Breast epithelium (tissue), 4 donors: ENCODE measurements around the gene FUZ. TPM values are rescaled to one million over a fixed set of nuclear protein-coding genes. Genes with fewer than 3 reads are reported as not detected.

ENCODE experiments used
- DNase-seq, 2 donors: peaks; one replicate each; pipeline ENCODE4 v3.0.0-alpha.2; 2019; ENCODE audit warnings: low spot score in 2 of 2
- H3K27ac ChIP-seq, 2 donors: fragments of 200-600 bp; sonication (generic) in 1 of 2; one replicate each; pipeline ENCODE4 v1.5.1; 2016 to 2019; ENCODE audit warnings: mild to moderate bottlenecking in 1 of 2
- H3K27me3 ChIP-seq, 2 donors: fragments of 200-600 bp; sonication (generic) in 1 of 2; one replicate each; pipeline versions ENCODE4 v1.5.1 to v1.6.0; 2017 to 2019; ENCODE audit warnings: control low read depth in 1 of 2, mild to moderate bottlenecking in 1 of 2
- H3K36me3 ChIP-seq: fragments of 200-600 bp; one replicate; pipeline ENCODE4 v1.5.1; 2019
- H3K4me1 ChIP-seq, 2 donors: fragments of 200-600 bp; sonication (generic); one replicate each; pipeline ENCODE4 v1.5.1; 2016 to 2019; ENCODE audit warnings: control low read depth in 1 of 2
- H3K4me3 ChIP-seq, 3 donors: fragments of 200-600 bp; sonication (generic); 1 replicate in 2 of 3; 2 replicates in 1 of 3; pipeline ENCODE4 v1.5.1; 2016 to 2019; ENCODE audit warnings: mild to moderate bottlenecking in 3 of 3, moderate library complexity in 2 of 3
- H3K9me3 ChIP-seq, 2 donors: fragments of 200-600 bp; sonication (generic) in 1 of 2; one replicate each; pipeline ENCODE4 v1.5.1; 2016 to 2019; ENCODE audit warnings: control low read depth in 1 of 2
- CTCF ChIP-seq, 3 donors: fragments of 450-650 bp; IDR thresholded peaks; one replicate each; pipeline ENCODE4 v1.5.1; 2016 to 2017; ENCODE audit warnings: antibody characterized with exemption in 3 of 3, mild to moderate bottlenecking in 3 of 3, moderate library complexity in 3 of 3
- POLR2A ChIP-seq: fragments of 450-650 bp; IDR thresholded peaks from one replicate; pipeline ENCODE4 v1.6.1; 2016; ENCODE audit warnings: antibody characterized with exemption, mild to moderate bottlenecking, moderate library complexity
- POLR2AphosphoS5 ChIP-seq, 3 donors: sonication (generic); formaldehyde crosslinking; IDR thresholded peaks; one replicate each; pipeline ENCODE4 v1.6.1; 2017; ENCODE audit warnings: antibody characterized with exemption in 3 of 3
- intact Hi-C: fragments of 100-400 bp; cut with DNase I; formaldehyde crosslinking; loops from one replicate; pipeline ENCODE4 v1.15.1; 2023; ENCODE audit warnings: low total_unique reads
- total RNA-seq, 3 donors: library from RNA; depleted of rRNA; stranded (reverse); fragments of >200 nt; gene quantifications; one replicate each; pipeline ENCODE4 v1.1.0, GENCODE V29; 2016

FUZ gene
- total RNA-seq, 3 donors from 2014 or later = 13.0 to 27.4 (median 18.7) TPM

- no peaks in the 10 kb centered on the region for H3K27me3 ChIP-seq
- no peaks in the 10 kb centered on the region for H3K4me1 ChIP-seq
- DNase-seq = no peak
- H3K9me3 ChIP-seq = no peaks in the 10 kb centered on the region
- TF ChIP-seq POLR2A = no peak
- TF ChIP-seq CTCF (IDR thresholded peaks at IDR 0.05) = no peak
- no peak for TF ChIP-seq POLR2AphosphoS5 (IDR thresholded peaks at IDR 0.05)
- no peak overlapping the region for H3K27ac ChIP-seq
- peaks cover 13% of the 10 kb centered on the region for H3K36me3 ChIP-seq
- intact Hi-C loops = no loop called here
- H3K4me3 ChIP-seq = no peak overlapping the region
These were observed 13.2 kb downstream of the FUZ start for GRCh38 chr19:49799798-49800376.

GRCh38 chr19:49799271-49799797 lies 13.8 kb downstream of the FUZ start:
- TF ChIP-seq POLR2AphosphoS5 (IDR thresholded peaks at IDR 0.05) (no peak), POLR2A (no peak), CTCF (IDR thresholded peaks at IDR 0.05) (no peak)
- H3K36me3 ChIP-seq = peaks cover 13% of the 10 kb centered on the region
- intact Hi-C loops = no loop called here
- no peak for DNase-seq
- no peak overlapping the region for H3K4me3 ChIP-seq
- no peak overlapping the region for H3K27ac ChIP-seq
- H3K27me3 ChIP-seq = no peaks in the 10 kb centered on the region
- H3K4me1 ChIP-seq = no peaks in the 10 kb centered on the region
- no peaks in the 10 kb centered on the region for H3K9me3 ChIP-seq

GRCh38 chr19:49798574-49798973 lies 14.5 kb downstream of the FUZ start:
- no peaks in the 10 kb centered on the region for H3K27me3 ChIP-seq
- no peak overlapping the region for H3K4me3 ChIP-seq
- H3K27ac ChIP-seq = no peak overlapping the region
- H3K4me1 ChIP-seq = no peaks in the 10 kb centered on the region
- H3K9me3 ChIP-seq = no peaks in the 10 kb centered on the region
- DNase-seq = no peak
- TF ChIP-seq POLR2AphosphoS5 (IDR thresholded peaks at IDR 0.05) (no peak), CTCF (IDR thresholded peaks at IDR 0.05) (no peak), POLR2A (no peak)
- intact Hi-C loops = loop anchor here (1.0 kb wide), 1 partner anchor 49 kb away; no protein-coding TSS in a partner anchor
- peaks cover 13% of the 10 kb centered on the region for H3K36me3 ChIP-seq

GRCh38 chr19:49795615-49796014 lies 17.5 kb downstream of the FUZ start:
- Histone ChIP-seq H3K27me3 (no peaks in the 10 kb centered on the region), H3K9me3 (no peaks in the 10 kb centered on the region), H3K4me3 (no peak overlapping the region), H3K4me1 (no peaks in the 10 kb centered on the region), H3K27ac (no peak overlapping the region), H3K36me3 (peaks cover 22% of the 10 kb centered on the region)
- intact Hi-C loops = no loop called here
- TF ChIP-seq POLR2A = no peak
- TF ChIP-seq POLR2AphosphoS5 (IDR thresholded peaks at IDR 0.05) = no peak
- no peak for TF ChIP-seq CTCF (IDR thresholded peaks at IDR 0.05)
- DNase-seq = no peak

GRCh38 chr19:49793561-49793840 lies 19.6 kb downstream of the FUZ start:
- Histone ChIP-seq H3K36me3 (peaks cover 22% of the 10 kb centered on the region), H3K4me1 (no peaks in the 10 kb centered on the region), H3K9me3 (no peaks in the 10 kb centered on the region), H3K4me3 (no peak overlapping the region), H3K27me3 (no peaks in the 10 kb centered on the region), H3K27ac (peak overlapping the region in 1 of 2 donors; percentile 12)
- intact Hi-C loops = no loop called here
- no peak for DNase-seq
- TF ChIP-seq POLR2AphosphoS5 (IDR thresholded peaks at IDR 0.05) (no peak), POLR2A (no peak), CTCF (IDR thresholded peaks at IDR 0.05) (no peak)
